HepG2 (cell line): ENCODE measurements around the gene RRBP1. TPM values are rescaled to one million over a fixed set of nuclear protein-coding genes. Genes with fewer than 3 reads are reported as not detected.
A peak's percentile ranks its signal among the peaks of the same experiment; 100 is the strongest.

Source experiments
- GABPB1 ChIP-seq: IDR thresholded peaks from 2 replicates; pipeline ENCODE4 v1.6.1; 2016; ENCODE audit warnings: mild to moderate bottlenecking, missing genetic modification reagents, moderate library complexity, missing compliant biosample characterization
- HNRNPK ChIP-seq: fragments of 200-400 bp; formaldehyde crosslinking; IDR thresholded peaks from 2 replicates; pipeline ENCODE4 v1.6.1; 2018; ENCODE audit warnings: low read length, low read depth, moderate library complexity, mild to moderate bottlenecking; ENCODE audit not compliant: poor library complexity, severe bottlenecking
- NFRKB ChIP-seq: fragments of 450-650 bp; IDR thresholded peaks from 2 replicates; pipeline ENCODE4 v1.6.1; 2017
- NR2F1 ChIP-seq, 2 experiments: fragments of 450-650 bp in 1 of 2; formaldehyde crosslinking in 1 of 2; IDR thresholded peaks; 2 replicates each; pipeline versions ENCODE4 v1.5.0 to v1.6.1; 2016 to 2020; ENCODE audit warnings: mild to moderate bottlenecking in 1 of 2, missing compliant biosample characterization in 1 of 2, missing genetic modification reagents in 1 of 2, moderate library complexity in 1 of 2
- TCF7 ChIP-seq: sonication (generic); IDR thresholded peaks from 2 replicates; pipeline ENCODE4 v1.6.1; 2016; ENCODE audit warnings: antibody characterized with exemption, low read depth
- THAP11 ChIP-seq: IDR thresholded peaks from 2 replicates; pipeline ENCODE4 v1.6.1; 2016; ENCODE audit warnings: missing biosample characterization, missing genetic modification reagents
- THAP8 ChIP-seq: sonication (generic); formaldehyde crosslinking; IDR thresholded peaks from 2 replicates; pipeline ENCODE4 v1.5.1; 2020; ENCODE audit warnings: missing genetic modification reagents, mild to moderate bottlenecking, borderline replicate concordance
- ZFP90 ChIP-seq: sonication (generic); formaldehyde crosslinking; IDR thresholded peaks from 2 replicates; pipeline ENCODE4 v1.8.0; 2022; ENCODE audit warnings: missing genetic modification reagents, mild to moderate bottlenecking, inconsistent platforms, borderline replicate concordance
- ZNF567 ChIP-seq: sonication (generic); formaldehyde crosslinking; IDR thresholded peaks from 2 replicates; pipeline ENCODE4 v1.8.1; 2023; ENCODE audit warnings: mild to moderate bottlenecking, missing genetic modification reagents, borderline replicate concordance
- ZNF569 ChIP-seq: sonication (generic); formaldehyde crosslinking; IDR thresholded peaks from 2 replicates; pipeline ENCODE4 v1.5.0; 2020; ENCODE audit warnings: mild to moderate bottlenecking, missing genetic modification reagents, moderate library complexity, borderline replicate concordance
- polyA plus RNA-seq, 8 experiments: library from polyadenylated mRNA; depleted of rRNA in 3 of 8; stranded (reverse) in 7 of 8; unstranded in 1 of 8; fragments of >200 nt; fragmentation: Illumina TruSeq in 4 of 8; extraction: Trizol in 4 of 8; gene quantifications; 2 replicates each; pipeline versions ENCODE4 v1.2.1 to v1.2.3, GENCODE V29; 2011 to 2016; ENCODE audit warnings: low read depth in 4 of 8, missing spikeins in 1 of 8, mixed read lengths in 1 of 8; ENCODE audit not compliant: insufficient read depth in 1 of 8
- total RNA-seq, 5 experiments: library from RNA; depleted of rRNA; stranded (reverse); fragments of >200 nt; fragmentation: Illumina TruSeq; extraction: Trizol; gene quantifications; 2 replicates each; pipeline ENCODE4 v1.2.3, GENCODE V29; 2016; ENCODE audit warnings: low read depth in 1 of 5
- TF ChIP-seq, protein P1 (sequence below): conservative IDR thresholded peaks from 2 replicates; pipeline ENCODE4 v1.6.1; 2018; ENCODE audit warnings: missing genetic modification reagents
- TF ChIP-seq, protein P2 (sequence below): sonication (generic); formaldehyde crosslinking; conservative IDR thresholded peaks from 2 replicates; pipeline ENCODE4 v1.8.0; 2022; ENCODE audit warnings: missing genetic modification reagents
- TF ChIP-seq, protein P3 (sequence below): sonication (generic); formaldehyde crosslinking; IDR thresholded peaks from 2 replicates; pipeline ENCODE4 v1.4.0; 2020; ENCODE audit warnings: mild to moderate bottlenecking, missing genetic modification reagents
- TF ChIP-seq, protein P4 (sequence below): sonication (generic); formaldehyde crosslinking; IDR thresholded peaks from 2 replicates; pipeline ENCODE4 v1.5.1; 2020; ENCODE audit warnings: missing genetic modification reagents, mild to moderate bottlenecking, borderline replicate concordance
- TF ChIP-seq, protein P5 (sequence below): sonication (generic); formaldehyde crosslinking; IDR thresholded peaks from 2 replicates; pipeline ENCODE4 v1.4.0; 2020; ENCODE audit warnings: low read depth, missing genetic modification reagents

RRBP1 gene
- total and polyA plus RNA-seq, 2 of the 13 experiments (the other 11 are each of a cell fraction or from before 2014, with no cell fraction given) = 150 to 222 TPM

- TF ChIP-seq, protein P1, sequence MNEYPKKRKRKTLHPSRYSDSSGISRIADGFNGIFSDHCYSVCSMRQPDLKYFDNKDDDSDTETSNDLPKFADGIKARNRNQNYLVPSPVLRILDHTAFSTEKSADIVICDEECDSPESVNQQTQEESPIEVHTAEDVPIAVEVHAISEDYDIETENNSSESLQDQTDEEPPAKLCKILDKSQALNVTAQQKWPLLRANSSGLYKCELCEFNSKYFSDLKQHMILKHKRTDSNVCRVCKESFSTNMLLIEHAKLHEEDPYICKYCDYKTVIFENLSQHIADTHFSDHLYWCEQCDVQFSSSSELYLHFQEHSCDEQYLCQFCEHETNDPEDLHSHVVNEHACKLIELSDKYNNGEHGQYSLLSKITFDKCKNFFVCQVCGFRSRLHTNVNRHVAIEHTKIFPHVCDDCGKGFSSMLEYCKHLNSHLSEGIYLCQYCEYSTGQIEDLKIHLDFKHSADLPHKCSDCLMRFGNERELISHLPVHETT (CRISPR knock-in tag) = peak; percentile 86
- TF ChIP-seq HNRNPK (no peak), NFRKB (no peak), TCF7 (peak; percentile 100), ZFP90 (peak; percentile 99), THAP11 (CRISPR knock-in tag) (peak; percentile 84), ZNF569 (CRISPR knock-in tag) (no peak; the same call in 1 of the 2 replicates), THAP8 (no peak), ZNF567 (CRISPR knock-in tag) (0 out of 2 replicates have a peak, but pooled peaks have one; percentile 56), NR2F1 (CRISPR knock-in tag; IDR thresholded peaks at IDR 0.05) (peak; percentile 99 to 100), GABPB1 (CRISPR knock-in tag) (peak; percentile 56)
- TF ChIP-seq, protein P2, sequence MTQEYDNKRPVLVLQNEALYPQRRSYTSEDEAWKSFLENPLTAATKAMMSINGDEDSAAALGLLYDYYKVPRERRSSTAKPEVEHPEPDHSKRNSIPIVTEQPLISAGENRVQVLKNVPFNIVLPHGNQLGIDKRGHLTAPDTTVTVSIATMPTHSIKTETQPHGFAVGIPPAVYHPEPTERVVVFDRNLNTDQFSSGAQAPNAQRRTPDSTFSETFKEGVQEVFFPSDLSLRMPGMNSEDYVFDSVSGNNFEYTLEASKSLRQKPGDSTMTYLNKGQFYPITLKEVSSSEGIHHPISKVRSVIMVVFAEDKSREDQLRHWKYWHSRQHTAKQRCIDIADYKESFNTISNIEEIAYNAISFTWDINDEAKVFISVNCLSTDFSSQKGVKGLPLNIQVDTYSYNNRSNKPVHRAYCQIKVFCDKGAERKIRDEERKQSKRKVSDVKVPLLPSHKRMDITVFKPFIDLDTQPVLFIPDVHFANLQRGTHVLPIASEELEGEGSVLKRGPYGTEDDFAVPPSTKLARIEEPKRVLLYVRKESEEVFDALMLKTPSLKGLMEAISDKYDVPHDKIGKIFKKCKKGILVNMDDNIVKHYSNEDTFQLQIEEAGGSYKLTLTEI (CRISPR knock-in tag) = no peak
- TF ChIP-seq, protein P3, sequence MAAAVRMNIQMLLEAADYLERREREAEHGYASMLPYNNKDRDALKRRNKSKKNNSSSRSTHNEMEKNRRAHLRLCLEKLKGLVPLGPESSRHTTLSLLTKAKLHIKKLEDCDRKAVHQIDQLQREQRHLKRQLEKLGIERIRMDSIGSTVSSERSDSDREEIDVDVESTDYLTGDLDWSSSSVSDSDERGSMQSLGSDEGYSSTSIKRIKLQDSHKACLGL (CRISPR knock-in tag) = peak; percentile 62; the same call in 1 of the 2 replicates
- TF ChIP-seq, protein P4, sequence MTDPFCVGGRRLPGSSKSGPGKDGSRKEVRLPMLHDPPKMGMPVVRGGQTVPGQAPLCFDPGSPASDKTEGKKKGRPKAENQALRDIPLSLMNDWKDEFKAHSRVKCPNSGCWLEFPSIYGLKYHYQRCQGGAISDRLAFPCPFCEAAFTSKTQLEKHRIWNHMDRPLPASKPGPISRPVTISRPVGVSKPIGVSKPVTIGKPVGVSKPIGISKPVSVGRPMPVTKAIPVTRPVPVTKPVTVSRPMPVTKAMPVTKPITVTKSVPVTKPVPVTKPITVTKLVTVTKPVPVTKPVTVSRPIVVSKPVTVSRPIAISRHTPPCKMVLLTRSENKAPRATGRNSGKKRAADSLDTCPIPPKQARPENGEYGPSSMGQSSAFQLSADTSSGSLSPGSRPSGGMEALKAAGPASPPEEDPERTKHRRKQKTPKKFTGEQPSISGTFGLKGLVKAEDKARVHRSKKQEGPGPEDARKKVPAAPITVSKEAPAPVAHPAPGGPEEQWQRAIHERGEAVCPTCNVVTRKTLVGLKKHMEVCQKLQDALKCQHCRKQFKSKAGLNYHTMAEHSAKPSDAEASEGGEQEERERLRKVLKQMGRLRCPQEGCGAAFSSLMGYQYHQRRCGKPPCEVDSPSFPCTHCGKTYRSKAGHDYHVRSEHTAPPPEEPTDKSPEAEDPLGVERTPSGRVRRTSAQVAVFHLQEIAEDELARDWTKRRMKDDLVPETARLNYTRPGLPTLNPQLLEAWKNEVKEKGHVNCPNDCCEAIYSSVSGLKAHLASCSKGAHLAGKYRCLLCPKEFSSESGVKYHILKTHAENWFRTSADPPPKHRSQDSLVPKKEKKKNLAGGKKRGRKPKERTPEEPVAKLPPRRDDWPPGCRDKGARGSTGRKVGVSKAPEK (CRISPR knock-in tag) = peak; percentile 100
- TF ChIP-seq, protein P5, sequence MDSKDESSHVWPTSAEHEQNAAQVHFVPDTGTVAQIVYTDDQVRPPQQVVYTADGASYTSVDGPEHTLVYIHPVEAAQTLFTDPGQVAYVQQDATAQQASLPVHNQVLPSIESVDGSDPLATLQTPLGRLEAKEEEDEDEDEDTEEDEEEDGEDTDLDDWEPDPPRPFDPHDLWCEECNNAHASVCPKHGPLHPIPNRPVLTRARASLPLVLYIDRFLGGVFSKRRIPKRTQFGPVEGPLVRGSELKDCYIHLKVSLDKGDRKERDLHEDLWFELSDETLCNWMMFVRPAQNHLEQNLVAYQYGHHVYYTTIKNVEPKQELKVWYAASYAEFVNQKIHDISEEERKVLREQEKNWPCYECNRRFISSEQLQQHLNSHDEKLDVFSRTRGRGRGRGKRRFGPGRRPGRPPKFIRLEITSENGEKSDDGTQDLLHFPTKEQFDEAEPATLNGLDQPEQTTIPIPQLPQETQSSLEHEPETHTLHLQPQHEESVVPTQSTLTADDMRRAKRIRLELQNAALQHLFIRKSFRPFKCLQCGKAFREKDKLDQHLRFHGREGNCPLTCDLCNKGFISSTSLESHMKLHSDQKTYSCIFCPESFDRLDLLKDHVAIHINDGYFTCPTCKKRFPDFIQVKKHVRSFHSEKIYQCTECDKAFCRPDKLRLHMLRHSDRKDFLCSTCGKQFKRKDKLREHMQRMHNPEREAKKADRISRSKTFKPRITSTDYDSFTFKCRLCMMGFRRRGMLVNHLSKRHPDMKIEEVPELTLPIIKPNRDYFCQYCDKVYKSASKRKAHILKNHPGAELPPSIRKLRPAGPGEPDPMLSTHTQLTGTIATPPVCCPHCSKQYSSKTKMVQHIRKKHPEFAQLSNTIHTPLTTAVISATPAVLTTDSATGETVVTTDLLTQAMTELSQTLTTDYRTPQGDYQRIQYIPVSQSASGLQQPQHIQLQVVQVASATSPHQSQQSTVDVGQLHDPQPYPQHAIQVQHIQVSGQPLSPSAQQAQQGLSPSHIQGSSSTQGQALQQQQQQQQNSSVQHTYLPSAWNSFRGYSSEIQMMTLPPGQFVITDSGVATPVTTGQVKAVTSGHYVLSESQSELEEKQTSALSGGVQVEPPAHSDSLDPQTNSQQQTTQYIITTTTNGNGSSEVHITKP (CRISPR knock-in tag) = peak; percentile 83
Measured at GRCh38 chr20:17721802-17722486, 39.9 kb upstream of the RRBP1 start (continued).
